Measurements from ENCODE around the gene MIA2.
"Not testable (repeated sequence)": the region's sequence is repeated elsewhere in the genome, so short reads cannot be mapped to it uniquely, and the experiment has no call there.

MIA2 gene

GRCh38 chr14:39231751-39232553, 1.8 kb upstream of the MIA2 start:
- DNase-seq (ENCODE audit: low spot score) = peak; percentile 39

GRCh38 chr14:39232554-39233415, 930 bp upstream of the MIA2 start:
- no peak for DNase-seq (ENCODE audit: low spot score)

- DNase-seq (ENCODE audit: low spot score) = not testable (repeated sequence)
These were observed 1.3 kb downstream of the MIA2 start for GRCh38 chr14:39234986-39235385.

- DNase-seq (ENCODE audit: low spot score) = not testable (repeated sequence)
These were observed 1.8 kb downstream of the MIA2 start for GRCh38 chr14:39235466-39235865.

- DNase-seq (ENCODE audit: low spot score) = no peak
These were observed 7.1 kb downstream of the MIA2 start for GRCh38 chr14:39240769-39241168.

GRCh38 chr14:39241637-39242036, 7.9 kb downstream of the MIA2 start:
- no peak for DNase-seq (ENCODE audit: low spot score)

GRCh38 chr14:39243831-39244230, 10.1 kb downstream of the MIA2 start:
- no peak for DNase-seq (ENCODE audit: low spot score)

GRCh38 chr14:39246618-39247017, 12.9 kb downstream of the MIA2 start:
- DNase-seq (ENCODE audit: low spot score) = no peak

- no peak for DNase-seq (ENCODE audit: low spot score)
These were observed 13.5 kb downstream of the MIA2 start for GRCh38 chr14:39247256-39247655.

GRCh38 chr14:39251547-39251946, 17.8 kb downstream of the MIA2 start:
- no peak for DNase-seq (ENCODE audit: low spot score)

- DNase-seq (ENCODE audit: low spot score) = not testable (repeated sequence)
These were observed 23.7 kb downstream of the MIA2 start for GRCh38 chr14:39257388-39257787.

- DNase-seq (ENCODE audit: low spot score) = no peak
These were observed 25.2 kb downstream of the MIA2 start for GRCh38 chr14:39258782-39259545.

- DNase-seq (ENCODE audit: low spot score) = not testable (repeated sequence)
These were observed 26.4 kb downstream of the MIA2 start for GRCh38 chr14:39260161-39260560.

- DNase-seq (ENCODE audit: low spot score) = not testable (repeated sequence)
These were observed 28.5 kb downstream of the MIA2 start for GRCh38 chr14:39262214-39262613.

- no peak for DNase-seq (ENCODE audit: low spot score)
These were observed 30.3 kb downstream of the MIA2 start for GRCh38 chr14:39264057-39264456.

GRCh38 chr14:39264558-39264957, 30.8 kb downstream of the MIA2 start:
- DNase-seq (ENCODE audit: low spot score) = no peak

GRCh38 chr14:39265033-39265432, 31.3 kb downstream of the MIA2 start:
- DNase-seq (ENCODE audit: low spot score) = no peak

GRCh38 chr14:39265806-39266524, 32.2 kb downstream of the MIA2 start:
- no peak for DNase-seq (ENCODE audit: low spot score)

GRCh38 chr14:39266525-39266870, 32.8 kb downstream of the MIA2 start:
- peak; percentile 80 for DNase-seq (ENCODE audit: low spot score)

GRCh38 chr14:39266871-39267607, 33.3 kb downstream of the MIA2 start:
- peak; percentile 86 for DNase-seq (ENCODE audit: low spot score)

- DNase-seq (ENCODE audit: low spot score) = no peak
These were observed 33.9 kb downstream of the MIA2 start for GRCh38 chr14:39267608-39268005.
